ELR (cell line): ENCODE data around the gene JPT1.
"Not testable (repeated sequence)": the region's sequence is repeated elsewhere in the genome, so short reads cannot be mapped to it uniquely, and the experiment has no call there.

Source experiments
- DNase-seq: peaks from one replicate; pipeline ENCODE4 v3.0.0-alpha.2; 2015; ENCODE audit warnings: low read depth

JPT1 gene

GRCh38 chr17:75154195-75155106 lies at the start of gene JPT1:
Gene JPT1 (minus strand): TSS chr17:75154512. CDS start chr17:75154397, 115 bp downstream.
- DNase-seq = peak; percentile 100

- no peak for DNase-seq
Measured at GRCh38 chr17:75199886-75200618, 45.7 kb upstream of the JPT1 start.

GRCh38 chr17:75194879-75195278 lies 40.6 kb upstream of the JPT1 start:
- peak; percentile 23 for DNase-seq

GRCh38 chr17:75191584-75191983 lies 37.3 kb upstream of the JPT1 start:
- DNase-seq = peak; percentile 33

GRCh38 chr17:75188614-75189013 lies 34.3 kb upstream of the JPT1 start:
- DNase-seq = no peak

- DNase-seq = no peak
Measured at GRCh38 chr17:75183999-75184884, 29.9 kb upstream of the JPT1 start.

GRCh38 chr17:75182569-75183436 lies 28.5 kb upstream of the JPT1 start, which contains the start of gene SUMO2:
Gene SUMO2 (minus strand): TSS chr17:75182959. CDS start chr17:75182834, 125 bp downstream.
- DNase-seq = peak; percentile 97

- no peak for DNase-seq
Measured at GRCh38 chr17:75182319-75182568, 27.9 kb upstream of the JPT1 start.

- DNase-seq = peak; percentile 39
Measured at GRCh38 chr17:75181608-75182318, 27.5 kb upstream of the JPT1 start.

GRCh38 chr17:75181110-75181509 lies 26.8 kb upstream of the JPT1 start:
- DNase-seq = no peak

- DNase-seq = no peak
Measured at GRCh38 chr17:75178453-75178852, 24.1 kb upstream of the JPT1 start.

GRCh38 chr17:75176625-75177024 lies 22.3 kb upstream of the JPT1 start:
- no peak for DNase-seq

- DNase-seq = no peak
Measured at GRCh38 chr17:75174996-75175395, 20.7 kb upstream of the JPT1 start.

- DNase-seq = no peak
Measured at GRCh38 chr17:75173526-75173925, 19.2 kb upstream of the JPT1 start.

GRCh38 chr17:75168998-75169397 lies 14.7 kb upstream of the JPT1 start:
- DNase-seq = no peak

- not testable (repeated sequence) for DNase-seq
Measured at GRCh38 chr17:75164606-75165005, 10.3 kb upstream of the JPT1 start.

- DNase-seq = no peak
Measured at GRCh38 chr17:75163074-75163473, 8.8 kb upstream of the JPT1 start.

GRCh38 chr17:75160211-75160610 lies 5.9 kb upstream of the JPT1 start:
- no peak for DNase-seq

- peak; percentile 81 for DNase-seq
Measured at GRCh38 chr17:75159196-75160031, 5.1 kb upstream of the JPT1 start.

- DNase-seq = peak; percentile 60
Measured at GRCh38 chr17:75158480-75158879, 4.2 kb upstream of the JPT1 start.
